GOT3 (cell line): Measurements from ENCODE around the gene SLC4A7.
"Not testable (repeated sequence)": the region's sequence is repeated elsewhere in the genome, so short reads cannot be mapped to it uniquely, and the experiment has no call there.

ENCODE experiments used
- DNase-seq: peaks from one replicate; lab custom pipeline; 2025; ENCODE audit warnings: mixed read lengths; lab: John Stamatoyannopoulos, UW

Gene SLC4A7

DNA sequence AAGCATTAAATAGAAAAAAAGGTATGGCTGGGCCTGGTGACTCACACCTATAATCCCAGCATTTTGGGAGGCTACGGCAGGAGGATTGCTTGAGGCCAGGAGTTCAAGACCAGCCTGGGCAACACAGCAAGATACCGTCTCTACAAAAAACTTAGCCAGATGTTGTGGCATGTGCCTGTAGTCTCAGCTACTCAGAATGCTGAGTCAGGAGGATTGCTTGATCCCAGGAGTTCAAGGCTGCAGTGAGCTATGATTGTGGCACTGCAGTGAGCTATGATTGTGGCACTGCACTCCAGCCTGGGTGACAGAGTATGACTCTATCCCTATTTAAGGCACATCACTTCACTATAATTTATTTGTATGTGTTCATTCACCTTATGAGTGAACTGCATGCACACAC lies 54.3 kb downstream of the SLC4A7 start:
- DNase-seq = no peak

- DNase-seq = no peak
Measured at GRCh38 chr3:27428446-27428845, 55.7 kb downstream of the SLC4A7 start.

- no peak for DNase-seq
Measured at GRCh38 chr3:27426926-27427325, 57.3 kb downstream of the SLC4A7 start.

DNA sequence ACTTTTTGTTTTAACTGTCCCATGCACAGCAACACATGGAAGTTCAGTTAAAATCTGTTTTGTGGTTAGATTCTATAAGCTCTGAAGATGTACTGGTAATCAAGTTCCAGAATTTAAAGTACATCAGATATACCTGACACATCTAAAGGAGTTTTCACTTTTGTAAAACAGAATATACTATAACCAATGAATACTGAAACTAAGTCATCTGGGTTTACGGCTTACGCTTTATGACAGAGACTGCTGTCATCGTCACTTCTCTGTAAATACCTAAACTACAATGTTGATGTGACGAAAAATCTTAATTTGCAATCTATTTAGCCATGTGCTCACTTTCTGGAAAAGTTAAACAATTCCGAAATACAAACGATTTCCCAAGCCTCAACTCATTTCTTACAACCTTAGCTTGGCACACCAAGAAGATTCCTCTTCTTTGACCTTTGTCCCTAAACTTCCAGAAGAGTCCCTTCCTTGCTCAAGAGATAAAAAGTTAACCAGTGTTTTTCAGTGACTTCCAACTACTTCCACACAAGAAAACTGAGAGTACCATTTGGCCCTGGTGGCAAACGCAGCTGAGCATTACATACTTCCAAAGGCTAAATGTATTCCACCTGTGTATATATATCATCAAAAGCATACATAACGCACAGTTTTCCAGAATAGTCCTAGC lies 58.2 kb downstream of the SLC4A7 start:
- DNase-seq = no peak

DNA sequence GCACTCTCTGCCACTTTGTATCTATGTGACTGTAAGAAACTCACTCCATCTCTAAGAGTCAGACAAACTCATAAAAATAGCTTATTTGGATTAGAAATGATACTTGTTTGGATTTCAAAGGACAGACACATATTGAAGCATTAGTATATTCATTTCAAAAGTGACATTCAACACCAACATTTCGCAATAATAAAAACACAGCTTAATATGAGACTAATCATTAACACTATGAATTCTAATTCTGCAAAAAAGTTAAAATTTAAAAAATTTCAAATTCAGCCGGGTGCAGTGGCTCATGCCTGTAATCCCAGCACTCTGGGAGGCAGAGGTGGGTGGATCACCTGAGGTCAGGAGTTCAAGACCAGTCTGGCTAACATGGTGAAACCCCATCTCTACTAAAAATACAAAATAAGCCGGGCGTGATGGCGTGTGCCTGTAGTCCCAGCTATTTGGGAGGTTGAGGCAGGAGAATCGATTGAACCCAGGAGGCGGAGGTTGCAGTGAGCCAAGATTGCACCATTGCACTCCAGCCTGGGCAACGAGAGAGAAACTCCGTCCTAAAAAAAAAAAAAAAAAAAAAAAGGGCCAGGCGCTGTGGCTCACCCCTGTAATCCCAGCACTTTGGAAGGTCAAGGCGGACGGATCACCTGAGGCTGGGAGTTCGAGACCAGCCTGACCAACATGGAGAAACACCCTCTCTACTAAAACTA lies 59.2 kb downstream of the SLC4A7 start:
- DNase-seq = not testable (repeated sequence)

DNA sequence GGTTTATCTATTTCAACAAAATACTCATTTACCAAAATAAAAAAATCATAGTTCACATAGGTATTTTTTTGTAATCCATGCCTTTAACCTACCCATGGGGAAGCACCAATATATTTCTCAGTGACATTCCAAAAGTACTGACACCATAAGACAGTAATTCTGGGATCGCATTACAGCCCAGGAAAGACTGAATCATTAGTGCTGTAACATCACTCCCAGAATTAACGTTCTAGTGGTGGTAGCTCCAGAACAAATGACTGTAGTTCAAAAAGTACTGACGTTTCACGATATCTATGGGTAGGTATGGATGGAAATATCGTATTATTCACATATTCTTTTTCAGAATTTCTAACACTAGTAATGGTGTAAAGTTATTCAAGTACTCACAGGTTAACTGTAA lies 60.7 kb downstream of the SLC4A7 start:
- no peak for DNase-seq

DNA sequence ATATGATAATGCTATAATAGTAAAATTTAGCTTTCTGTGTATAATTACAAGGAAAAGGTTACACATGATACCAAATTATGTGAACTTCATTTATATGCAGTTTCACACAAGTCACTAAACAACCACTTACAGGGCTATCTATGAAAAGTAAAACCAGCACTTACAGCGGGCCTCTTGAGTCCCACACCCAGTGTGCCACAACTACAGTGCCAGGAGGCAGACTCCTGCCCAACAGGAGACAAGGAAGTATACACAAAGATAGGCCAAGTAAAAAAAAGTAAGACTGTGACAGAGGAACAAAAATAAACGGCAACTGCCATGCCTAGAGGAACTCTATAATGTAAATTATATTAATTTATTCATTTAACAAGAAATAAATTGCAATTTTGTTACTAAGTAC lies 61.6 kb downstream of the SLC4A7 start:
- no peak for DNase-seq

GRCh38 chr3:27415202-27415601 lies 69.0 kb downstream of the SLC4A7 start:
- no peak for DNase-seq

GRCh38 chr3:27392950-27393679 lies 91.1 kb downstream of the SLC4A7 start:
- no peak for DNase-seq

DNA sequence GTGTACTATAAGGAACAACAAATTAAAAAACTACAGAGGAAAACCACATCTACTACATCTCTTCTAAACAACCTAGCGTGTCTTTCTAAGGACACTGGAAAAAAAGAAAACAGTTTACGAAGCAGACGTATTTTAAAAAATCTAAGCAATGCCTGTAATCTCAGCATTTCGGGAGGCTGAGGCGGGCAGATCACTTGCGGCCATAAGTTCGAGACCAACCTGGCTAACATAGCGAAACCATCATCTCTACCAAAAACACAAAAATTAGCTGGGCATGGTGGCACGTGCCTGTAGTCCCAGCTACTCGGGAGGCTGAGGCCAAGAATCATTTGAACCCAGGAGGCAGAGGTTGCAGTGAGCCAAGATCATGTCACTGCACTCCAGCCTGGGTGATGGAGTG lies 91.8 kb downstream of the SLC4A7 start:
- DNase-seq = not testable (repeated sequence)

- DNase-seq = no peak
Measured at GRCh38 chr3:27391796-27392195, 92.4 kb downstream of the SLC4A7 start.

- no peak for DNase-seq
Measured at GRCh38 chr3:27387625-27388024, 96.6 kb downstream of the SLC4A7 start.

GRCh38 chr3:27385504-27385903 lies 98.7 kb downstream of the SLC4A7 start:
- no peak for DNase-seq

- no peak for DNase-seq
Measured at GRCh38 chr3:27384191-27384590, 100.0 kb downstream of the SLC4A7 start.

DNA sequence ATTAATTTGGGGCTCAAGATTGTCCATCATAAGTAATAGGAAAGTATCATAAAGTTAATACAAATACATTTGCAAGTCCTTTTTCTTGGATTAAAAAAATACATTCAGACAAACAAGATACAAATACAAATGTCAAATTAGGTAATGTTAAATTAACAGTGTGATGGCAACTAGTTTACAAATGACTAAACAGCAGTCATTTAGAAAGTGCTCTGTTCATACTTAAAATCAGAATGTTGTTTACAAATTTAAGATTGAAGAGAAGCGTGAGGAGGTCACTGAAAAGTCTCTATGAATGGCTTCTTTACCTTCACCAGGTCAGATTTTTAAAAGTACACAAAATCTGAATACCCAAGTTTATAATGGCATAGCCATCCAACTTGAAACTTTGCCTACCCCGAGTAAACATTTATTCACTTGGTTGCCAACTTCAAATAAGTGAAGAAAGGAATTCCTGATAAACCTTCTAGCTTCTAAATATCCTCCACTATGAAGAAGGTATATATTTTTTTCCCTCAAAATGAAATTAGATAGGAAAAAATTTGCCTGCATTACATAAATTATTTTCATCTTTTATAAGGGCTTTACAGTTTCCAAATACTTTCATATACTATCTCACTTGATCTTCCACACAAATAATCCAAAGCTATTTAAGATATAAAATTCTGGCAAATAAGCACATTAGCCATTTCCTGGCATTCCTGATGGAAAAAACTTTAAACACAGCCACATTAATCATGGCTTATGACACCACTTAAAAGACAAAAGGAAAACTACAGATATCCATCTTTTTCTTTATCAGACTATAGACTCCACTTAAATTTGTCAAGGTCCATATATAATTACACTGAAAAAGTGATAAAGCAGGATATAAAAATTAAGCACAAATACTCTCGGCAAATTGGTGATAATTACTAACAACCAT lies 103.5 kb downstream of the SLC4A7 start:
- DNase-seq = no peak

GRCh38 chr3:27378331-27378730 lies 105.9 kb downstream of the SLC4A7 start:
- DNase-seq = no peak

GRCh38 chr3:27376109-27376772 lies 107.9 kb downstream of the SLC4A7 start:
- DNase-seq = no peak

GRCh38 chr3:27368831-27369607 lies 115.2 kb downstream of the SLC4A7 start, which contains the start of gene NEK10:
NEK10 (minus strand) TSS chr3:27369383; CDS start chr3:27352882, 16,501 bp downstream.
- no peak for DNase-seq

- DNase-seq = no peak
Measured at GRCh38 chr3:27366062-27366591, 118.1 kb downstream of the SLC4A7 start.
